Activated naive CD4-positive, alpha-beta T cell treated with Interleukin-2 at 50 U/mL for 16 hours (primary cell): Measurements from ENCODE around the gene SNX14.

Source experiments
- DNase-seq: peaks from one replicate; pipeline ENCODE4 v3.0.0-alpha.2; 2020

Gene SNX14

DNA sequence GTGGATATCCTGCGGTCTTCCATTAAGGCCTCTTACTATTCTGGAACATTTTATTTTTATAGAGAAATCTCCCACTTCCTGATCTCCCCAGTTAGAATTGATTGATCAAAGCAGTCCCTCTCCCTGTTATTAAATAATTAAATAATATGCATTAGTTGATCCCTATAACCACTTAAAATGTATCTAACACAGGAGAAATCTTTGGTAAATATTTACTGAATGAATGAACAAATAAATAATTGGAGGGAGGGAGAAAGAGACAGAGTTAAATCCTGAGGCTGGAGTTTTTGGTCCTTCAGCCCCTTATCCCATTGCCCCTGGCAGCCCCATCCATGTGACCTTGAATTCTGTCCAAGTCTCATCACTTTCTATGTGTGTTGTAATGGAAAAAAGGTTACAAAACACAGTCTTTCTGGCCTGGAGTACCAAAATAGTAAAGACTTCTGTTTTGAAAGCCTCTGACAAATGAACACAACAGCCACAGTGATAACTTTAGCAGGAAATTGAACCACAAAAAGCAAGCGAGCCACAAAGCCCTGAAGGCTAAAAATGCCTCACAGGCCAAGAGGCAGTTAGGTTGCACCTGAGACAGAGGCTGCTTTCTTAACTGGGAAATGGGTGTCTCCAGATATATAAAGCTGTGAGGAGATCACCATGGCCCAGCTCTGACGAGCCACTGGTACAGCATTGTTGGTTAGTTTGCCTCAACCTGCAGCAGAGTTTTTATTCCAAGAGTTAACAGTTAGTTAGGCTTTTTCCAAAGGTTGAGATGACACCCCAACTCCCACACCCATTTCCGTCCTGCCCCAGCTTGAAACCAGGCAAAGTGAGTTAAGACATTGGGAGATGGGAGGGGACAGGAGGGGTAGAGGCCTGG lies 132.5 kb downstream of the SNX14 start:
- DNase-seq = no peak

DNA sequence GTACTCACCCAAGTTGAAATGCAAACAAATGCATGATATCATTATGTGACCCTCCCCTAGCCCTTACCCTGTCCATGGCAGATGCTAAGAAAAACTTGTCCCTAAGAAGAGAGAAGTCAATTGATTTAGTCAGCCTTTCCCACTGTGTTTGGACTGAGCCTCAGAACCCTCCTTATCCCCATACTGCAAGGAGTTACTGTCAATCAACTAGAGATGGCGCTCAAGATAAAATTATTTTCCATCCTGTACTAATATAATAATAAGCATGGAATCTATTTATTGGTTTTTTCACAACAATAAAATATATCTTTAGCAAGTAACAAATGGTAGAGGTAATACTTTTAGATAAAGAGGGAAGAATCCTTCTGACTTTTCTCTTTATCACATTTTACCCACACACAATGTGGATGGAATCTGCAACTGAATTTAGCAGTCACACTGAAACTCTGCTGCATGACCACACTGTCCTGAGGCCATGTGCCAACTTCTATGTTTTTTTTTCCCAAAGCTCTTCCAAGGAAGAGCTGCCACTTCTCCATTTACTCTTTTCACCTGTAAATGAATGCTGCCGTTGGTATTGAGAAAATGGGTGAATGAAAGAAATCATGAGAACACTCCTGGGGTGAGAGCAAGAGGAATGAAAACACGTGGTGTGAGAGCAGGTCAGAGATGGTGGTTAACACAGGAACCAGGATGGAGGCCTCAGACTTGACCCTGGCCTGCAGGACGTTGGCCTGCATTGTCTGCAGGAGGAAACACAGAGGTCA lies 133.3 kb downstream of the SNX14 start:
- no peak for DNase-seq

DNA sequence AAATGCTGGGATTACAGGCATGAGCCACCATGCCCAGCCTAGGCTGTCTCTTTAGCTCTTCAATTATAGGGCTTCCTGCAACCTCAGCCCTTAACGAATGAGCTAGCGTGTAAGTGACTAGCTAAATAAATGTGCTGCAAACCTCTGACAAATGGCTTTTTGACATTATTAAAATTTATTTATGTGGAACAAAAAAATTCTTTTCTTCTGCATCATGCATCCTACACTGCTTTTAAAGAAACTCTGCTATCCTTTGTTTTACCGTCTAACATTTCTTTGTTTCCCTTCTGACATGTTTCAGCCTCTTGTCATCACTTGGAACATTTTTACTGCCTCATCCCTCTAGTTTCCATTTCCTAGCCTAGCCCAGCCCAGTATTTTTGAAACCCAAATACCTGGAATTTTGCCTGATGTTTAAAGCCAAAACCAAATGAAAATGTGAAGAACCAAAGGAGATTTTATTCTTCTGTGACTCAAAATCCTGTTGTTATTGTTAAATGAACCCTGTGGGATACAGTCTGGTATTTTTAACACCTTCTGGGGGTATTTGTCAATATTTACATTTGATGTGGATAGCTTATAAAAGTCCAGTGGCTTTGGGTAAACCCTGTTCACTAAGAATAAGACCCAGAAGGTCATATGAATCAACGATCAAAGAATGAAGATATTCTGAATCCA lies 134.3 kb downstream of the SNX14 start:
- DNase-seq = no peak

DNA sequence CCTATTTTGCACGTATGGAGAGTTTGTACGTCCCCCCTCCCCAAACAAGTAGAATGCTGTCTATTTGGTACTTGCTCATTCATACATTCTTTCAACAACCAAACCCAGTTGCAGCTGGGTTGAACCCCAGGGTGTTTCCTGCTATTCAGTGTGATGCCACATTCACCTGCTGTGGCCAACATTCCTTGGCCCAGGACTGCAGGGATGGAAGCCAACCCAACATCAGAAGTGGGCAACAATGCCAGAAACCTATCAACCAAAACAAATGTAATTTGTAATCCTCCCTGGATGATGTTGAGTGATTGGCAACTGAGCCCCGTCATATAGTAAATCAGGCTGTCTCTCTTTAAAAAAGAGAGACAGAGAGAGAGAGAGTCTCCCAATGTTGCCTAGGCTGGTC lies 134.9 kb downstream of the SNX14 start:
- no peak for DNase-seq

DNA sequence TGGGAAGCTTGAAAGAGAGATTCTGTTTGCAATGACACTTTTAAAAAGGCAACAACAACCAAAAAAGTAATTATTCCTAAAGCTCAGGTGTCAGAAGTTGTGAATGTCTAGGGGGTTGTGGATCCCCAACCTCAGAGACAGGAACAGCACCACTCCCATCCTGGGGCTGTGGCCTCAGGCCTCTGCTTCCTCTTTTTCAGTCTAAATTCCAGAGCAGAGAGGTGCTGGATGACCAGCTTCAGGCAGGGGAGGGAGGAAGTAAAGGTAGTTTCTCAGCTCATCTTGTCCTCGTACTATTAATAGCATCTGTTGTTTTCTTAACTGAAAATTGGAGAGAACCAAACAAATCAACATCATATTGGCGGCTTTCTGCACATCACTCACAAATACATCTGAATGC lies 135.5 kb downstream of the SNX14 start:
- no peak for DNase-seq

DNA sequence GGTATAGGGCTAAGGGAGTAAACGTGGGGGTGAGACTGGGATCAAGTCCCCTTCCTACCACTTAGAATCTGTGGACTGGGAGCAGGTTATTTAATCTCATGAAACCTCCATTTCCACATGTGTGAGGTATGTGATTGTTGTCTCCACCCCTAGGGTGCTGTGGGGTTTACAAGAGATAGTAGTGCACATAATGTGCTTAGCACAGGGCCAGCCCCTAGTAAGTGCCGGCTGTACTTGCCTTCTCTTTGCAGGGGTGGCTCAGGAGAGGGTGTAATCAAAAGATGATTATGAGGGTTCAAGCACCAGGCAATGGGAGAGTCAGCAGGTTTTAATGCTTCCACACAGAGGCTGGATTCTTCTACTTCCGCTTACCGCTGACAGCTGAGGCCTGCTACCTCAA lies 136.9 kb downstream of the SNX14 start:
- DNase-seq = no peak
